H1 (cell line): ENCODE measurements around the gene GPN2. TPM values are rescaled to one million over a fixed set of nuclear protein-coding genes. Genes with fewer than 3 reads are reported as not detected.
A peak's percentile ranks its signal among the peaks of the same experiment; 100 is the strongest.

ENCODE experiments used
- CHD2 ChIP-seq: IDR thresholded peaks from 2 replicates; pipeline ENCODE4 v1.6.1; 2012; ENCODE audit warnings: low read length, improper control_type of control experiment
- CHD7 ChIP-seq: fragments of 300-600 bp; sonication (generic); IDR thresholded peaks from 2 replicates; pipeline ENCODE4 v1.7.1; 2012; ENCODE audit warnings: low read length, moderate library complexity, mild to moderate bottlenecking, inconsistent platforms; ENCODE audit not compliant: insufficient replicate concordance
- CTBP2 ChIP-seq: IDR thresholded peaks from 2 replicates; pipeline ENCODE4 v1.7.0; 2011; ENCODE audit warnings: borderline replicate concordance, mild to moderate bottlenecking, moderate library complexity, mixed read lengths, low read length; ENCODE audit not compliant: insufficient read depth, insufficient read length
- CTCF ChIP-seq, 3 experiments: IDR thresholded peaks; 1 replicate in 2 of 3; 2 replicates in 1 of 3; pipeline versions ENCODE4 v1.5.1 to v1.6.1; 2011; ENCODE audit warnings: low read length in 3 of 3, mild to moderate bottlenecking in 3 of 3, inconsistent platforms in 2 of 3, low read depth in 1 of 3, moderate library complexity in 1 of 3; ENCODE audit not compliant: insufficient read depth in 1 of 3; ENCODE audit errors: control extremely low read depth in 1 of 3
- RNF2 ChIP-seq: fragments of 200-900, 300-1000 bp; sonication (generic); IDR thresholded peaks from 2 replicates; pipeline ENCODE4 v1.7.1; 2016; ENCODE audit warnings: borderline replicate concordance, low read depth, mild to moderate bottlenecking, antibody characterized with exemption, low read length; ENCODE audit not compliant: poor library complexity, severe bottlenecking; ENCODE audit errors: missing control alignments
- SIRT6 ChIP-seq: IDR thresholded peaks from one replicate; pipeline ENCODE4 v1.7.1; 2012; ENCODE audit warnings: low read length, inconsistent platforms
- SRF ChIP-seq: IDR thresholded peaks from 2 replicates; pipeline ENCODE4 v1.6.1; 2011; ENCODE audit warnings: mild to moderate bottlenecking, low read depth, low read length, moderate library complexity
- polyA plus RNA-seq, 7 experiments: library from polyadenylated mRNA; depleted of rRNA in 3 of 7; stranded (reverse) in 5 of 7; unstranded in 2 of 7; fragments of >200 nt in 5 of 7; fragments of 200-250 nt in 2 of 7; gene quantifications; 1 replicate in 5 of 7; 2 replicates in 1 of 7; 4 replicates in 1 of 7; pipeline versions ENCODE4 v1.2.1 to v1.2.3, GENCODE V29; 2011 to 2013; ENCODE audit warnings: missing spikeins in 2 of 7, mixed read lengths in 2 of 7
- total RNA-seq: library from RNA; stranded (reverse); fragmentation: NEBNext Ultra II Directional; extraction: Animal tissue kit (Norgen Biotek cat#: 25700); gene quantifications from 2 replicates; pipeline ENCODE4 v1.2.1, GENCODE V29; 2021

Gene GPN2
- total and polyA plus RNA-seq, 2 of the 8 experiments (the other 6 are each of a cell fraction or from before 2014, with no cell fraction given), result 27.3 to 36.8 TPM

- TF ChIP-seq CHD7 (no peak), SRF (no peak), RNF2 (no peak), CTCF (IDR thresholded peaks at IDR 0.05; ENCODE audit: control extremely low read depth in 1 of 3, insufficient read depth in 1 of 3, low read depth in 1 of 3, low read length in 3 of 3) (peak in 1 of 3 experiments; percentile 43; a peak in 1 of 4 replicates), CTBP2 (no peak), CHD2 (no peak), SIRT6 (no peak)
- TF ChIP-seq, all 59 proteins: peak for 2
Measured at GRCh38 chr1:26887125-26887524, 3.0 kb downstream of the GPN2 start (continued).
